Ovary (tissue), 3 donors: ENCODE measurements around the gene RNF152.

Source experiments
- CTCF ChIP-seq, 3 donors: fragments of 450-650 bp in 2 of 3; fragments of 200-600 bp in 1 of 3; IDR thresholded peaks; one replicate each; pipeline versions ENCODE4 v1.5.1 to v1.8.0; 2016 to 2022; ENCODE audit warnings: antibody characterized with exemption in 3 of 3, mild to moderate bottlenecking in 1 of 3
- EP300 ChIP-seq: sonication (generic); formaldehyde crosslinking; IDR thresholded peaks from one replicate; pipeline ENCODE4 v1.6.1; 2017; ENCODE audit warnings: antibody characterized with exemption
- POLR2A ChIP-seq: fragments of 450-650 bp; IDR thresholded peaks from one replicate; pipeline ENCODE4 v1.6.1; 2017; ENCODE audit warnings: antibody characterized with exemption, mild to moderate bottlenecking, moderate library complexity
- donor health status: DM: no; HTN: no; CAD: no.

DNA sequence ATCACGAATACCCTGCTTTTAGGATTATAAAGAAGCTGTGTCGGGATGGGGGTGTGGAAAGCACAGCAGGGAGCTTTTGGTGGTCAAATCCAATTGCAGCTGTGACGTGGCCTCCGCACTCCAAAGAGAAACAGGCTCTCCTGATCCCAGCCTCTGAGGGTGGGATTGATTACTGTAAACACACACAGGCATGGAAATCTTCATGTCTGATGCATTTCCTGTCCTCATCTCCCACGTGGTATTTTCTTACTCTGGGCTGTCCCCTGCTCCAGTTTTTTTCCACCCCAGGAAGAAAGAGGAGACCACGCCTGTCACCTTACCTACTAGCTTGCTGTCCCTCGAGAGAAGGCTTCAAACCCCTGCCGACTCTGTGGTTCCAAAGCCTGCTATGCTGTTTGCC lies 22.7 kb downstream of the RNF152 start:
- TF ChIP-seq POLR2A (no peak), CTCF (IDR thresholded peaks at IDR 0.05) (no peak), EP300 (no peak)
